ENCODE data around the gene ODAD3.

ODAD3 gene

DNA sequence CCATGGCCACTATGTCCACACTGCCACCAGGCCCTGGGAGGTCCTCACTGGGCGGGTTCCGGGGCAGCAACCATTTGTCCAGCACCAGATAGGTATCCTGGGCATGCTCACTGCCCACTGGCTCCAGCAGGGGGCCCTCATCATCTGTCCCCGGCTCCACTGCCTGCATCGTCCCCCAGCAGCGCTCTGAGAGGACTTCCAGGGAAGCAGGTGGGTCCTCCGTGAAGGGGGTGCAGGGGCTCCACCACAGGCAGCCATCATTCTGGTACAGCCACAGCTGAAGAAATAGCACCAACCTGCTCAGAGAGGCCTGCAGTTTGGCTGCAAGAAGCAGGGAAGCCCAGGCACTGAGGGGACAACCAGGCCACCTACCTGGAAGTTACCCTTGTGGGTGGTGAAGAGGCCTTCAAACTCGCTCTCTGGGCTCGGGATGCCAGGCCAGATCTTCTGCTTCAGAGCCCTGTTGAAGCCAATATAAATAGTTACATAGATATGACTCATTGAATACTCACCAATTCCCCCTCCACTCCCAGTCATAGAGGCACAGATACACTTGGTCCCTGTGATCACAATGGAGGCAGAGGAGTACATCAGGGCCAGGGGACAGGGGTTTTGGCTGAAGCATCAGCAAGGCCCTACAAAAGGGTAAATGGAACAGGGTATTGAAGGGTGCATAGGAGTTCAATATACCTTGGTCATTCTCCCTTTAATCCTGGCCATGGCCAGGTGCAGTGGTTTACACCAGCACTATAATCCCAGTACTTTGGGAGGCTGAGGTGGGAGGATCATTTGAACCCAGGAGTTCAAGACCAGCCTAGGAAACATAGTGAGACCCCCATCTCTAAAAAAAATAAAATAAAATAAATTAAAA, 56.4 kb downstream of the ODAD3 start:
- in situ Hi-C loops (cut with MboI; ENCODE audit: low sequenced_read_pairs), result no loop called here

DNA sequence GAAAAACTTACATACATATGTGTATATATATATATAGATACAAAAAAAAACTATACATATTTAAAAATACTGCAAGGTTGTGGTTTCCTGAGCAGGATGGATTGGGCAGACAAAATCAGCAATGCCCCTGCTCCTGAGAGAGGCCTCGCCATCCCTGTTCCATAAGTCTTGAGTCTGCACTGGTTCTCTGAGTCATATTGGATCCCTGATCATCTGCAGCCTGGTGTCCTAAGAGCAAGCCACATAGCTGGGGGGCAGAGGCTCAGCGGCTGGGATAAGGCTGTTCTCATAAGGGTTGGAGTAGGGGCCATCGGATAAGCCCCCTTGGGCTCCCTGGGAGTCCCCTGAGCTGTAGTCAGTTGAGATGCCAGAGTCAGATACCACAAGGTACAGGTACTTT, 57.2 kb downstream of the ODAD3 start:
- in situ Hi-C loops (cut with MboI; ENCODE audit: low sequenced_read_pairs), result no loop called here

DNA sequence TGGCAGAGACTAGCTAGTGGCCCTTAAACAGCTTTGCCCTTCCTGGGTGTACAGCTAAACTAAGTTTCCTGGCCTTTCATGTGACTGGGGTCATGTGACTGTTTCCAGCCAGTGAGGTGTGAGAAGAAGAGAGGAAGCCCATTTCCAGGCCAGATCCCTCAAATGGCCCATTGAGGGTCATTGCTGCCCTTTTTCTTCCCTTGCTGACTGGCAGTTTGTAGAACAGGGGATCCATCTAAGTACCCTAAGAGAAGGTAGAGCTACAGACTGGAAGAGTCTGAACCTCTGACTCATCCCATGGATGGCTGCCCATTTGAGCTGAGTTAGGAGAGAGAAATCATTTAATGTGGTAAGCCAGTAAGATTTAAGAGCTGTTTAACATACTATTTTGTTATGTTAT, 57.7 kb downstream of the ODAD3 start:
- in situ Hi-C loops (cut with MboI; ENCODE audit: low sequenced_read_pairs), result no loop called here

DNA sequence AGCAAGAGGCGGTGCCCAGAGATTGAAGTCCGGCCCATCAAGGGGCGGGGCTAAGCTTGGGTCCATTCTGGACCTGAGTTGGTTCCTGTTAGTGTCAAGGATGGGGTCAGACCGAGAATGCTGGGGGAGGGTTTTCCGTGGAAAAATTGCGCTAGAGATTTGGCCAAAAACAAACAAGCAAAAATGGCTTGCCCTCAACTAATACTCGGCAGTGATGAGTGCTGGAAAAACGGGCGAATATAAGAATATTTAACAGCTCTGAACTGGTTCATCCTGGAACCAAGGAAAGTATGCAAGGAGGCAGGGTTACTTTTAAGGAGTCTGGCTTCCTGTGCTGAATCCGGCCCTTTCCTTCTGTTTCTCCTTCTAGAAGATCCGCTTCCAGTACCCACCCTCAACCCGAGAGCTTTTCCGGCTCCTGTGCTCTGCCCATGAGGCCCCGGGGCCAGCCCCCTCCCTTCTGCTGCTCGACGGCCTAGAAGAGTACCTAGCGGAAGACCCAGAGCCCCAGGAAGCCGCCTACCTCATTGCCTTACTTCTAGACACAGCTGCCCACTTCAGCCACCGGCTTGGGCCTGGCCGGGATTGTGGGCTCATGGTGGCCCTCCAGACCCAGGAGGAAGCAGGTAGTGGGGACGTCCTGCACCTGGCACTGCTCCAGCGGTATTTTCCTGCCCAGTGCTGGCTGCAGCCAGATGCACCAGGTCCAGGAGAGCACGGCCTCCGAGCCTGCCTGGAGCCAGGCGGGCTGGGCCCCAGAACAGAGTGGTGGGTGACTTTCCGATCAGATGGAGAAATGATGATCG, 59.6 kb downstream of the ODAD3 start:
- in situ Hi-C loops (cut with MboI; ENCODE audit: low sequenced_read_pairs), result no loop called here

DNA sequence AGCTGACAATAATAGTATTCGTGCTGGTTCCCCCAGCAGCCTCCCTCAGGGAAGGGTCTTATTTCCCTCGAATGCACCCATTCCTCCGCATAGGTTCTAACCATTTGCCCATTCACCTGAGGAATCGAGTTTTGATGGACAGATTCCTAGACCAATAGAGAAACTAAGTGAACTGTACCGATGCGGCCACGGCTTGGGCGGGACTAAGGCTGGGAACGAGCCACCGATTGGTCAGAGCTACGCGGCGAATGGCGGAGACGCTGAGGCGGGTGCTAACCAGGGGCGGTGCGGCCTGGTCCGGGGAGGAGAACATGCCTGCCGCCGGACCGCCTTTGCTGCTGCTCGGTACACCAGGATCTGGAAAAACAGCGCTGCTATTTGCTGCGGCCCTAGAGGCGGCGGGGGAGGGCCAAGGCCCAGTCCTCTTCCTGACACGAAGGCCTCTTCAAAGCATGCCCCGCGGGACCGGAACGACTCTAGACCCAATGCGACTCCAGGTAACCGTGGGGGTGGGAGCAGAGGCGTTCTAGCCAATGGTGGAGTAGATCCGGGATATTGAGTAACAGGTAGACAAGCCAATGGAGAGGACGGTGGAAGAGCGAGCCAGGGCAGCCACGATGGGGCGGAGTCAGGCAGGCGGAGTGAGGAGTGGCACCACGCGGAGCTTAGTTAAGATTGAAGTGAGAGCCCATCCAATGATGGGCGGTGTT, 60.3 kb downstream of the ODAD3 start, which contains the start of gene SWSAP1:
TSS of gene SWSAP1 (plus strand) at position 234 of the 710 bp plus-strand sequence. CDS start at position 249, 15 bp downstream.
- in situ Hi-C loops (cut with MboI; ENCODE audit: low sequenced_read_pairs), result no loop called here

DNA sequence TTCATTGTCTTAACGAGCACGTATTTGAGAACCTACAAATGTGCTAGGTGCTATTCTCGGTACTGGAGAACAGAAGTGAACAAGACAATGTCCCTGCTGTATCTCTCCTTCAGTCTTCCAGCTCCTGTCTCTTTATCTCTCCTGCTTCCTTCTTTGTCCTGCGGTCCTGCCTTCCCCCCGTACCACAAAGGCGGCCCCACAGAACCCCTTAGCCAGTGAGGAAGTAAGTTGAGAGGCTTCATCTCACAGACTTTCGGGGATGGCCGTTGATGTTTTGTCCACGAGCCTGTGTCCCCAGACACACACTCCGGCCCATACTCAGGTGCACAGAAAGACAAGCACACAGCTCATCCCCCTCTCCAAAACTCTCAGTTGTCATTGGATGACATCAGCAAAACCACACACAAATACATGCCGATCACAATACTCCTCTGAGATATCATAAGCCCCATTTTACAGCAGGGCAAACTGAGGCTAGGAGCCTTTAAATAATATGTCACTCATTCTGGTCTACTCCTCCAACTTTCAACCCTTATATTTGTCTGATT, 61.0 kb downstream of the ODAD3 start:
- in situ Hi-C loops (cut with MboI; ENCODE audit: low sequenced_read_pairs), result no loop called here

DNA sequence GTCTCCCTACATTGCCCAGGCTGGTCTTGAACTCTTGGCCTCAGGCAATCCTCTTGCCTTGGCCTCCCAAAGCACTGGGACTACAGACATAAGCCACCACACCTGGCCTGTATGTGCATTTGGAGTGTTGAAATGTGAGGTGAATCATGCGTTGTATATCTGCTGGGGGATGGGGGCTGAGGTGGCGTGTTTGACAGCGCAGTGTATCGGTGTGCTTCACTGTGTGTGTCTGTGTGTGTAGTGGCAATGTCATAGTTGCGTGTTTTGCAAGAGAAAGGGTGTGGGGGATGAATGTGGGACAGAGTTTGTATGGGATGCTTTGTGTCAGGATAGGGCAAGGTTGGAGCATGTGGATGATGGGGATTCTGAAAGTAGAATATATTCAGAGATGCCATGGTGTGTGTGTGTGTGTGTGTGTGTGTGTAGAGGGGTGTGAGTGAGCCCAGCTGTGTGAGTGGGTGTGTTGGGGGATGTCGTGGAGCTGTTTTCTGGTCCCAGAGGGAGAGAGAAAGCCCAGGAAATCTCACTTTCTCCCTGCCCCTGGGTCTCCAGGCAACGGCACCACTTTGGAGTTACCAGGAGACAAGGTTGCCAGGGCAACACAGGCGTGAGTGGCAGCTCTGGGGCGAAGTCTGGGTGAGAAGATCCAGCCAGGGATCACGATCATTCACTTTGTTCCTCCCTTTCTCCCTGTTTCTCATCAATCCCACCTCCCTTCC, 61.6 kb downstream of the ODAD3 start:
- in situ Hi-C loops (cut with MboI; ENCODE audit: low sequenced_read_pairs), result no loop called here

DNA sequence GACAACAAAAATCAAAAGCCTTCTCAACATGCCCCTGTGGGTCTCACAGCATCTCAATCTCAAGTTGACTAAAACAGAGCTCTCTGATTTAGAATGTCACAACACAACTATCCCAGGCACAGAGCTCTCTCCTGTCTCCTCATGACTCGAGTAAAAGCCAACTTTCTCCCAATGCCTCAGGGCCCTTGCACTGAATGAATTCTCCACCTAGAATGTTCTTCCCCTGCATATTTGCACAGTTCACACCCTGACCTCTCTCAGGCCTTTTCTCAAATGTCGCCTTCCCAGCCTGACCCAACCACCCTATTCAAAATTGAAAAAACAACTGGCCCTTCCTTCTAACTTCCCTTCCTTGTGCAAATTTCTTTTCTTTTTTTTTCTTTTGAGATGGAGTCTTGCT, 64.2 kb downstream of the ODAD3 start:
- in situ Hi-C loops (cut with MboI; ENCODE audit: low sequenced_read_pairs), result no loop called here

Measured in hTERT RPE-1 (cell line).